ENCODE results near the gene PRKG2.

PRKG2 gene

GRCh38 chr4:81217779-81218178 is 2.8 kb upstream of the PRKG2 start:
- DNase-seq (ENCODE audit: low read depth, low spot score): no peak
- H3K4me3 ChIP-seq (ENCODE audit: low read depth, low read length): no peak overlapping the region
- TF ChIP-seq, protein P1, sequence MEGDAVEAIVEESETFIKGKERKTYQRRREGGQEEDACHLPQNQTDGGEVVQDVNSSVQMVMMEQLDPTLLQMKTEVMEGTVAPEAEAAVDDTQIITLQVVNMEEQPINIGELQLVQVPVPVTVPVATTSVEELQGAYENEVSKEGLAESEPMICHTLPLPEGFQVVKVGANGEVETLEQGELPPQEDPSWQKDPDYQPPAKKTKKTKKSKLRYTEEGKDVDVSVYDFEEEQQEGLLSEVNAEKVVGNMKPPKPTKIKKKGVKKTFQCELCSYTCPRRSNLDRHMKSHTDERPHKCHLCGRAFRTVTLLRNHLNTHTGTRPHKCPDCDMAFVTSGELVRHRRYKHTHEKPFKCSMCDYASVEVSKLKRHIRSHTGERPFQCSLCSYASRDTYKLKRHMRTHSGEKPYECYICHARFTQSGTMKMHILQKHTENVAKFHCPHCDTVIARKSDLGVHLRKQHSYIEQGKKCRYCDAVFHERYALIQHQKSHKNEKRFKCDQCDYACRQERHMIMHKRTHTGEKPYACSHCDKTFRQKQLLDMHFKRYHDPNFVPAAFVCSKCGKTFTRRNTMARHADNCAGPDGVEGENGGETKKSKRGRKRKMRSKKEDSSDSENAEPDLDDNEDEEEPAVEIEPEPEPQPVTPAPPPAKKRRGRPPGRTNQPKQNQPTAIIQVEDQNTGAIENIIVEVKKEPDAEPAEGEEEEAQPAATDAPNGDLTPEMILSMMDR (IDR thresholded peaks at IDR 0.05; ENCODE audit: low read depth, low read length): no peak
- in situ Hi-C loops (cut with HindIII; ENCODE audit: low sequenced_read_pairs): no loop called here

DNA sequence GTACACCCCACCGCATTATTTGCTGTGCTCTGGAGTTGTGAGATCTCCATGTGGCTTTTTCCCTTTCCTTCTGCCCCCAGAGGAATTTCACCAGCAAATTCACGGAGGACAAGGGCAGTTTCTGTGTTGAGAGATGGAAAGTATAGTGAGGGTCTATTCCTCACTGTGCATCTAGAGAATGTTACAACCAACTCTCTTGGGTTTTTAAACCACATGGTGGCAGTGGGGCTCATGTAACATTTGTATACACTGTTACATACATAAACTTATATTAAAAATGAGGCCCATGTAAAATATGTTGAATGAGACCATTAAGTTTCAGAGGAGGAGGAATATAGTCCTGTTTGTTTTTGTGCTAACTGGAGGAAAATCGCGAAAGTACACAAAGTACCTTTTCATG is 909 bp upstream of the PRKG2 start:
- no peak for DNase-seq (ENCODE audit: low read depth, low spot score)
- no peak overlapping the region for H3K4me3 ChIP-seq (ENCODE audit: low read depth, low read length)
- in situ Hi-C loops (cut with HindIII; ENCODE audit: low sequenced_read_pairs): no loop called here
- TF ChIP-seq, protein P1 (IDR thresholded peaks at IDR 0.05; ENCODE audit: low read depth, low read length): no peak

DNA sequence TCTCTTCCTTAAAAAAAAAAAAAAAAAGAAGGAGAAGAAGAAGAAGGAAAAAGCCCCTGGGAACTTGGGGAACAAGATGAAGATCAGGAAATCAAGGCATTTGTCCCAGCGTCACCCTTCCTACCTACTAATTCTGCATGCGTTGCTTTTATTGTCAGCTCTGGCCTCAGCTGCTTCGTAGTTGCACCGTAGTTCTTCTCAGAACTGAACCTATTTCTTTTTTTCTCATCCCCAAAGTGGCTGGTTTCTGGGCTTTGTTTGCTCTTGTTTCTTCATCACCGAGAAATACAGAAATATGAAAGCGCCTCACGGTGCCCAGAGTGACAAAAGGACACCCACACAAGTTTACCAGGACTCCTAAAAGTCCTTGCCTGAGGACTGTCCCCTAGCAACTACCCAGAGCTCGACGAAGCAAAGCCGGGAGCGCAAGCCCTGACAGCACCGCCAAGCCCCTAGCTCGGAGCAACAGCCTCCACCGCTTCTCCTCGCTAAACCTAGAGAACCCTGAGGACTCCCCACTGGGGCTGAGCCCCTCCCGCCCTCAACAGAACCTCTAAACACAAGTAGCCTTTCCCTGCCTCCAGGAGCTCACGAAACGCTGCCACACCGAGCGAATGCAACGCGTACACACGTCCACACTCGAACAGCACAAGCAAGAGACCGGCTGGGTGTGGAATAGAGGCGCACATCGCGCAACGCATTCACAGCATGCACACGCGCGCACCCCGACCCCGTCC is 710 bp downstream of the PRKG2 start:
- TF ChIP-seq, protein P1 (IDR thresholded peaks at IDR 0.05; ENCODE audit: low read depth, low read length): no peak
- in situ Hi-C loops (cut with HindIII; ENCODE audit: low sequenced_read_pairs): no loop called here
- H3K4me3 ChIP-seq (ENCODE audit: low read depth, low read length): peak overlapping the region; percentile 44
- peak; percentile 31 for DNase-seq (ENCODE audit: low read depth, low spot score)

- in situ Hi-C loops (cut with HindIII; ENCODE audit: low sequenced_read_pairs): no loop called here
- no peak overlapping the region for H3K4me3 ChIP-seq (ENCODE audit: low read depth, low read length)
- TF ChIP-seq, protein P1 (IDR thresholded peaks at IDR 0.05; ENCODE audit: low read depth, low read length): no peak
- no peak for DNase-seq (ENCODE audit: low read depth, low spot score)
Measured at GRCh38 chr4:81213671-81214070, 1.4 kb downstream of the PRKG2 start.

- DNase-seq (ENCODE audit: low read depth, low spot score): no peak
- in situ Hi-C loops (cut with HindIII; ENCODE audit: low sequenced_read_pairs): no loop called here
- no peak overlapping the region for H3K4me3 ChIP-seq (ENCODE audit: low read depth, low read length)
- TF ChIP-seq, protein P1 (IDR thresholded peaks at IDR 0.05; ENCODE audit: low read depth, low read length): no peak
Measured at GRCh38 chr4:81211956-81212355, 3.1 kb downstream of the PRKG2 start.

GRCh38 chr4:81207828-81208227 is 7.2 kb downstream of the PRKG2 start:
- DNase-seq (ENCODE audit: low read depth, low spot score): peak; percentile 30
- in situ Hi-C loops (cut with HindIII; ENCODE audit: low sequenced_read_pairs): no loop called here
- TF ChIP-seq, protein P1 (IDR thresholded peaks at IDR 0.05; ENCODE audit: low read depth, low read length): no peak
- no peak overlapping the region for H3K4me3 ChIP-seq (ENCODE audit: low read depth, low read length)

All from astrocyte of the spinal cord (primary cell).